AG10803 (cell line): ENCODE results near the gene SPACDR.

Experiments used
- DNase-seq: peaks from one replicate; pipeline ENCODE4 v3.0.0; 2010; ENCODE audit warnings: low read depth
- H3K4me3 ChIP-seq: 2 replicates; pipeline ENCODE4 v1.5.1; 2011; ENCODE audit warnings: mild to moderate bottlenecking, low read length, control low read depth
- TF ChIP-seq, protein P1 (sequence below): conservative IDR thresholded peaks from 2 replicates; pipeline ENCODE4 v1.5.1; 2011; ENCODE audit warnings: mild to moderate bottlenecking, low read length, control low read depth, inconsistent platforms

SPACDR gene

DNA sequence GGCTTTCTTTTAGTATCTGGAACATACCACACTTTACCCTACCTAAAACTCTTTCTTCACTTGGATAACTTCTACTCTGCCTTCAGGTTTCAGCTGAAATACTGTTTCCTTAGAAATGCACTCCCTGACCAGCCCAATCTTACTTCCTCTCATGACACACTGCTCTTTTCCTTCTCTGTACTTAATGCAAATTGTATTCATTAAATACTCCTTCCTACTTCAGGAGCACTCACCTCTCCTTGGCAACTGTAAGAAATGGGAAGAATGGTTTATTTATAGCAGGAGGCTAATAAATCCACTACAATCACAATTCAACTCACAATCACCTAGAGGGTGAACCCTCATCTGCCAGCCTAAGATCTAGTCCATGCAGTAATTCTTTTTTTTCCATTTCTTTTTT is 50.7 kb downstream of the SPACDR start:
- no peak for DNase-seq
- TF ChIP-seq, protein P1, sequence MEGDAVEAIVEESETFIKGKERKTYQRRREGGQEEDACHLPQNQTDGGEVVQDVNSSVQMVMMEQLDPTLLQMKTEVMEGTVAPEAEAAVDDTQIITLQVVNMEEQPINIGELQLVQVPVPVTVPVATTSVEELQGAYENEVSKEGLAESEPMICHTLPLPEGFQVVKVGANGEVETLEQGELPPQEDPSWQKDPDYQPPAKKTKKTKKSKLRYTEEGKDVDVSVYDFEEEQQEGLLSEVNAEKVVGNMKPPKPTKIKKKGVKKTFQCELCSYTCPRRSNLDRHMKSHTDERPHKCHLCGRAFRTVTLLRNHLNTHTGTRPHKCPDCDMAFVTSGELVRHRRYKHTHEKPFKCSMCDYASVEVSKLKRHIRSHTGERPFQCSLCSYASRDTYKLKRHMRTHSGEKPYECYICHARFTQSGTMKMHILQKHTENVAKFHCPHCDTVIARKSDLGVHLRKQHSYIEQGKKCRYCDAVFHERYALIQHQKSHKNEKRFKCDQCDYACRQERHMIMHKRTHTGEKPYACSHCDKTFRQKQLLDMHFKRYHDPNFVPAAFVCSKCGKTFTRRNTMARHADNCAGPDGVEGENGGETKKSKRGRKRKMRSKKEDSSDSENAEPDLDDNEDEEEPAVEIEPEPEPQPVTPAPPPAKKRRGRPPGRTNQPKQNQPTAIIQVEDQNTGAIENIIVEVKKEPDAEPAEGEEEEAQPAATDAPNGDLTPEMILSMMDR = no peak
- no peak overlapping the region for H3K4me3 ChIP-seq

DNA sequence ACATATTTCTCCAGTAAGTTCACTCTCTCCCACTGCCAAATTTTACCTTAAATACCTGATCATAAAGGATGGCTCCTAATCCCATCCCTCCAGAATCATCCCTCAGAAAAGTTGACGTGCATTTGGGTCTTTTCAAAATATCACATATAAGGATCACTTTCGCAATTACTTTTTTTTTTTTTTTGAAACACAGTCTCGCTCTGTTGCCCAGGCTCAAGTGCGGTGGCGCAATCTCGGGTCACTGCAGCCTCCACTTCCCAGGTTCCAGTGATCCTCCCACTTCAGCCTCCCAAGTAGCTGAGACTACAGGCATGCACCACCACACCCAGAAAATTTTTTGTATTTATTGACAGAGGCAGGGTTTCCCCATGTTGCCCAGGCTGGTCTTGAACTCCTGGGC is 53.0 kb downstream of the SPACDR start:
- TF ChIP-seq, protein P1 = no peak
- no peak for DNase-seq
- H3K4me3 ChIP-seq = no peak overlapping the region

DNA sequence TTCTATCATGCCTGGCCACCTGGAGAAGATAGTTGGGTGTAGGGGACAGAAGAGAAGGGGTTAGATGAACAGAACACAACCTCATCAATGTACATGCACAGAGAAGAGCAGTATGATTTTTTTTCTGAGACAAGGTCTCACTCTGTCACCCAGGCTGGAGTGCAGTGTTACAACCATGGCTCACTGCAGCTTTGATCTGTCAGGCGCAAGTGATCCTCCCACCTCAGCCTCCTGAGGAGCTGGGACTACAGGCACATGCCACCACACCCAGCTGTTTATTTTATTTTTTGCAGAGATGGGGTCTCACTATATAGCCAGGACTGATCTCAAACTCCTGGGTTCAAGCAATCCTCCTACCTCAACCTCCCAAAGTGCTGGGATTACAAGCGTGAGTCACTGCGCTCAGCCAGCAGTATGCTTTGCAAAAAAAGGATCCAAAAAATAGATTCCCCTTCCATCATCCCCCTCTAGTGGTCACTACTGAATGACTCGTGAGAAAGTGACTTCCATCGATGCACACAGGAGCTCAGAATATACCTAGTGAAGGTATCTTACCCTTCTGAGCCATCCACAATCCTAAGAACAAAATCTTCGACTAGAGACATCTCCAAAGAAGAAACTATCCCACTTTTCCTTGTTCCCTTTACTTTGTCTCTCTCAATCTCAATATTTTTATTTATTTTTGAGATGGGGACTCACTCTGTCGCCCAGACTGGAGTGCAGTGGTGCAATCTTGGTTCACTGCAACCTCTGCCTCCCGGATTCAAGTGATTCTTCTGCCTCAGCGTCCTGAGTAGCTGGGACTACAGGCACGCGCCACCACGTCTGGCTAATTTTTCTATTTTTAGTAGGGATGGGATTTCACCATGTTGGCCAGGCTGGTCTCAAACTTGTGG is 56.5 kb downstream of the SPACDR start:
- TF ChIP-seq, protein P1 = peak; percentile 78
- DNase-seq = peak; percentile 69
- no peak overlapping the region for H3K4me3 ChIP-seq

DNA sequence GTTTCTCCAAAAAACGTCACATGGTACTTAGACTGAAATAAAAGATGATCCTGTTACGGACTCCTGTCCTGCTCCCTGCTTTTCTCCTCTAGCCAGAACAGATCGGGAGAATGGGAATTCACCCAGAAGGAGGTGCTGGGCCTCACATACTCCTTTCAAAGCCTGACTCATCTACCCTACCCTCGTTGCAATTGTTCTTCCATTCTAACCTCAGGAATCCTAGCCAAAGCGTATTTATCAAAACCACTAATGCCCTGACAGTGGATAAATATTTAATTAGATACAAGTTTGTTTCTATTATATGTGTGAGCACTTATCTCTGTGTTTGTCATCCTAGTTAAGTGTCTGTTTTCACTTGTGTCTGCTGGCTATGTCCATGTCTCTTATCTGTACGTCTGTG is 57.3 kb downstream of the SPACDR start:
- DNase-seq = peak; percentile 42
- no peak overlapping the region for H3K4me3 ChIP-seq
- TF ChIP-seq, protein P1 = no peak; the same call in 1 of the 2 replicates
